ENCODE data around the gene RTP5. TPM values are rescaled to one million over a fixed set of nuclear protein-coding genes. Genes with fewer than 3 reads are reported as not detected.

Gene RTP5
- not detected in 2 replicates for total RNA-seq

GRCh38 chr2:241869087-241869961 is at the start of gene RTP5:
Gene RTP5, plus strand, starts transcription at chr2:241869729. Its CDS starts 28 bp downstream, at chr2:241869757.

DNA sequence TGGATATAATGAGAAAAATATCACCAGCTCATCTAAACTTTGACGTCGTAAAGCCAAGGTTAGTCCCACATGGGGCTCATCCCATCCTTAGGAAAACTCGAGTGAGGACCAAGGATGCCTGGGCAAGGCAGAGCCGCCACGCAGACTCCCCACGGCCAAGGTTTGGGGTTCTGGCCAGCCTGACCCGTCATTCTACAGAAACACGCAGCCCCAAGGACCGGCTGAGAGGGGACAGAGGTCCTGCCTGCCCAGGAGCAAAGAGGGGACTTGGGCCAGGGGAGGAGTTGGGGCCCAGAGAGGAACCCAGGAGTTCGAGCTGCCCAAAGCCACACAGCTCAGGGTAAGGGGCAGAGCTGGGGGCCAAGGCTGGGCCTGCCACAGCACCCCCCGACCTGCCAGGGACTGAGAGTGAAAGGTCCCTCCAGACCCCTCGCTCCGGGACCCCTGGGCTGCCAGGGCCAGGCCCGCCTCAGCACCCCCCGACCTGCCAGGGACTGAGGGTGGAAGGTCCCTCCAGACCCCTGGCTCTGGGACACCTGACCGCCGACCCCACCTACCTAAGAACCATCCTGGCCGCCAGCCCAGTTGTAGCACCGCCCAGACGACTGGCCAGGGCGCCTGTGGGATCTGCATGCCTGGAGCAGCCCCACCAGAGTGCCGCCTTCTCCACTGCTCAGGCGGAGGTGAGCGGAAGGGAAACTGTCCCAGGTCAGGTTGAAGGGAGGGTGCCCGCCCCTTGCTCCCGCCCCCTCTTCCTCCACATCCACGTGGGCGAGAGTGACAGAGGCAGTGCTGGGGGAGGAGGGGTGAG is 11.1 kb upstream of the RTP5 start, which contains the start of gene PDCD1:
Gene PDCD1 (minus strand): TSS at position 689 of the 811 bp plus-strand sequence. CDS start 56 bp downstream, at position 633.

Other genes with a start within 250 kb of the RTP5 start
- 36.3 and 46.2 TPM in 2 replicates for gene THAP4, start 232.6 kb upstream of the RTP5 start, total RNA-seq
- gene ATG4B, start 232.0 kb upstream of the RTP5 start, total RNA-seq: 54.6 and 61.7 TPM in 2 replicates
- 28.8 and 31.6 TPM in 2 replicates for gene DTYMK, start 182.9 kb upstream of the RTP5 start, total RNA-seq
- gene ING5, start 167.7 kb upstream of the RTP5 start, total RNA-seq: 10.8 and 18.3 TPM in 2 replicates
- gene D2HGDH, start 135.1 kb upstream of the RTP5 start, total RNA-seq: 13.0 and 14.6 TPM in 2 replicates
- not detected in 2 replicates for gene GAL3ST2, start 92.9 kb upstream of the RTP5 start, total RNA-seq
- gene NEU4, start 60.5 kb upstream of the RTP5 start, total RNA-seq: not detected in 2 replicates
- gene PDCD1, start 10.8 kb upstream of the RTP5 start, total RNA-seq: not detected in 2 replicates

Data from cardiac atrium fibroblast (primary cell).